Loucy (cell line): ENCODE results near the gene PDE4D.

Experiments
- CTCF ChIP-seq: fragments of 200-600 bp; sonication (generic); conservative IDR thresholded peaks from 2 replicates; pipeline ENCODE4 v1.5.1; 2014; ENCODE audit warnings: mild to moderate bottlenecking, antibody characterized with exemption, low read length
- EZH2phosphoT487 ChIP-seq: fragments of 200-600 bp; IDR thresholded peaks from 2 replicates; pipeline ENCODE4 v1.6.1; 2018; ENCODE audit warnings: antibody characterized with exemption, mild to moderate bottlenecking, moderate library complexity, borderline replicate concordance

GRCh38 chr5:59218424-59219045 lies 675.0 kb downstream of the PDE4D start:
- peak; percentile 67 for TF ChIP-seq CTCF
- TF ChIP-seq EZH2phosphoT487, result no peak
